Measurements from ENCODE around the gene HSPA8.

DNA sequence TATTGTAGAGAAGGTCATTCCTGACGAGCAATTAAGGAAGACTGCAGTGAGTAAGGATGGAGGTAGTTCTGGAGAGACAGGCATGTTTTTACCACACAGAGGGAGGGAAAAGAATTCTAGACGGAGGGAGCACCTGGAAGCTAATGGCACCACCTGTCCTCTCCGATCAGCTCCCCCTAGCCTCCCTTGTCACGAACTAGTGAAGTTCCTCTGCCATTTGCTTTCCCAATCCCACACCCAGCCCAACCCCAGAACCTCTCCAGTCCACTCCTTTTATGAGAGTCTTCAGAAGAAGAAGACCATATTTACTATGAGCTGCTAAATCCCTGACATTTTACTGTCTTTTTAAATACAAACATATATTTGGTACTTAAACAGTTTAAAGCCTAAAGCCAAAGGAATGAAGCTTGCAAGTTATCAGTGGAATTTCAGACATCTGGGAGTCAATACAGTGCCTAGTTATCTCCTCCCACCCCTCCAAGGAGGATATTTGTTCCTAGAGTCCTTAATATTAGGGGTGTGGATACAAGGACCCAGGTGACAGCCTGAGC lies 46.1 kb upstream of the HSPA8 start:
- no peak for TF ChIP-seq CTCF (IDR thresholded peaks at IDR 0.05)
- TF ChIP-seq POLR2A (IDR thresholded peaks at IDR 0.05) = no peak
